Epithelial cell of esophagus (primary cell): ENCODE results near the gene KLRG1.

Source experiments
- DNase-seq: peaks from one replicate; pipeline ENCODE4 v3.0.0; 2010; ENCODE audit warnings: low read depth
- H3K4me3 ChIP-seq: 2 replicates; pipeline ENCODE4 v1.5.1; 2011; ENCODE audit warnings: mild to moderate bottlenecking, low read length, control low read depth
- CTCF ChIP-seq: IDR thresholded peaks from 2 replicates; pipeline ENCODE4 v1.5.1; 2011; ENCODE audit warnings: low read depth, mild to moderate bottlenecking, low read length, control low read depth, inconsistent platforms; ENCODE audit not compliant: insufficient read depth; ENCODE audit errors: missing control alignments

Gene KLRG1

GRCh38 chr12:8995021-8995775, 5.9 kb downstream of the KLRG1 start:
- no peak overlapping the region for H3K4me3 ChIP-seq
- no peak for TF ChIP-seq CTCF
- no peak for DNase-seq

- no peak overlapping the region for H3K4me3 ChIP-seq
- TF ChIP-seq CTCF = no peak
- peak; percentile 52 for DNase-seq
These were observed 7.5 kb downstream of the KLRG1 start for GRCh38 chr12:8996682-8997405.

GRCh38 chr12:9001233-9001632, 11.9 kb downstream of the KLRG1 start:
- no peak for DNase-seq
- TF ChIP-seq CTCF = no peak
- no peak overlapping the region for H3K4me3 ChIP-seq

GRCh38 chr12:9002335-9002734, 13.0 kb downstream of the KLRG1 start:
- no peak overlapping the region for H3K4me3 ChIP-seq
- no peak for TF ChIP-seq CTCF
- DNase-seq = no peak

GRCh38 chr12:9022592-9022991, 33.2 kb downstream of the KLRG1 start:
- TF ChIP-seq CTCF = no peak
- H3K4me3 ChIP-seq = no peak overlapping the region
- DNase-seq = no peak

- TF ChIP-seq CTCF = no peak
- no peak overlapping the region for H3K4me3 ChIP-seq
- DNase-seq = no peak
These were observed 35.2 kb downstream of the KLRG1 start for GRCh38 chr12:9024512-9024911.
